GM18951 (cell line): ENCODE data around the gene RMRP.

ENCODE experiments used
- POLR2A ChIP-seq: IDR thresholded peaks from 4 replicates; pipeline ENCODE4 v1.6.1; 2011; ENCODE audit warnings: mild to moderate bottlenecking; ENCODE audit not compliant: insufficient read length, insufficient read depth; ENCODE audit errors: extremely low read depth
- in situ Hi-C: fragments of 300-500 bp; cut with MboI; formaldehyde crosslinking; loops from one replicate; pipeline ENCODE4 v1.12.0; 2022; ENCODE audit warnings: low sequenced_read_pairs, mixed read lengths, inconsistent platforms; ENCODE audit not compliant: unreplicated experiment

RMRP gene

DNA sequence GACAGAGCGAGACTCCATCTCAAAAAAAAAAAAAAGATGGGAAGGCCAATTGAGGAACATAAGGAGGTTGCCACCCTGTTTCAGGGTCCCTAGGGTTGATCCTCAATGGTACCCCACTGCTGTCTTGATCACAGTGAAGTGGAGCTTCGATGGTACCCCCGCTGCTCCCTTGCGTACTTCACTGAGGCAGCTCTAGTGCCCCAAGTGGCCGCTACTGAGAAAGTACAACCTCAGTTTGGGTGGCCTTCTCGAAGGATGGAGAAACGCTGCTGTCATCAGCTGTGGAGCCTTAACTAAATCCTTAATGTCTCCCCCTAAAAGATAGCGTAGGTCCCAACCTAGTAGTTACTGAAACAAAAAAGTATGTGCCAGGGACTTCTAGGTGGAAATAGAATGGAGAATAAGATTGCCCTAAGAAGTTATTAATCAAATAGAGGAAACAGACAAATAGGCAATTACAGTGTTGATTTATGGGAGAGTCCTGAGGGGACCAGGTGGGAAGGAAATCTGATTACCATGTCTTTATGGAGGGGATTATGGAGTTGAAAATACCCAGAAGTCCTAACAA lies 46.5 kb downstream of the RMRP start:
- TF ChIP-seq POLR2A, result no peak
- in situ Hi-C loops, result no loop called here

DNA sequence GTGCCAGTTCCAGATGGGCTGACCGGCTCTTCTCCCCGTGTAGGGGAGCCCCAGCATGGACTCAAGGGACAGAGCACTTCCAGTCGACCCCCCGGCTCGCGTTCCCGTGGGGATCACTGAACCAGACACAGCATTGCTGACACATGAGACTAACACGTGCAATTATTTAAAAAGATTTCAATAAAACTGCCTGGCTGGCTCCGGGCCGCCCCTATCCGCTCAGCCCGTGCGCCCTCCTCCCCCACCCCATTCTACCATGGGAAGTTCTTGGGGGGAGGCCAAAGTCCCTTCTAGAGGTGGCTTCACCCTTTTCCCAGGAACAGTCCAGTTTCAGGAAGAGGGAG lies 48.0 kb downstream of the RMRP start:
- TF ChIP-seq POLR2A, result no peak
- in situ Hi-C loops, result no loop called here

DNA sequence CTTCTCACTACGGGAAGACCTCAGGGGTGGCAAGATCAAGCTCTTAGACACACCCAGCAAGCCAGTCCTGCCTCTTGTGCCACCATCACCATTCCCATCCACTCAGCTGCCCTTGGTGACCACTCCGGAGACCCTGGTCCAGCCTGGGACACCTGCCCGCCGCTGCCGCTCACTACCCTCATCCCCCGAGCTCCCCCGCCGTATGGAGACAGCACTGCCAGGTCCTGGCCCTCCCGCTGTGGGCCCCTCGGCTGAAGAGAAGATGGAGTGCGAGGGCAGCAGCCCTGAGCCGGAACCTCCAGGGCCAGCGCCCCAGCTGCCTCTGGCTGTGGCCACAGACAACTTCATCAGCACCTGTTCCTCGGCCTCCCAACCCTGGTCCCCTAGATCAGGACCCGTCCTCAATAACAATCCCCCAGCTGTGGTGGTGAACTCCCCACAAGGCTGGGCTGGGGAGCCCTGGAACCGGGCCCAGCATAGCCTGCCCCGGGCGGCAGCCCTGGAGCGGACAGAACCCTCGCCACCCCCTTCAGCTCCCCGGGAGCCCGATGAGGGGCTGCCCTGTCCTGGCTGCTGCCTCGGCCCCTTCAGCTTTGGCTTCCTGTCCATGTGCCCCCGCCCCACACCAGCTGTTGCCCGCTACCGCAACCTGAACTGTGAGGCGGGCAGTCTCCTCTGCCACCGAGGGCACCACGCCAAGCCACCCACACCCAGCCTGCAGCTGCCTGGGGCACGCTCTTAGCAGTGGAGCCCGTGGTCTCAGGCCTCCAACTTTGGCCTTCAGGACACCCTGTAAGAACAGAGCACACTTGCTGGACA lies 48.6 kb downstream of the RMRP start:
- in situ Hi-C loops, result no loop called here
- TF ChIP-seq POLR2A, result no peak

- in situ Hi-C loops, result no loop called here
- TF ChIP-seq POLR2A, result no peak
Observed at GRCh38 chr9:35608221-35608620, 49.6 kb downstream of the RMRP start.
